ENCODE data around the gene PLCB1.

The PLCB1 gene

DNA sequence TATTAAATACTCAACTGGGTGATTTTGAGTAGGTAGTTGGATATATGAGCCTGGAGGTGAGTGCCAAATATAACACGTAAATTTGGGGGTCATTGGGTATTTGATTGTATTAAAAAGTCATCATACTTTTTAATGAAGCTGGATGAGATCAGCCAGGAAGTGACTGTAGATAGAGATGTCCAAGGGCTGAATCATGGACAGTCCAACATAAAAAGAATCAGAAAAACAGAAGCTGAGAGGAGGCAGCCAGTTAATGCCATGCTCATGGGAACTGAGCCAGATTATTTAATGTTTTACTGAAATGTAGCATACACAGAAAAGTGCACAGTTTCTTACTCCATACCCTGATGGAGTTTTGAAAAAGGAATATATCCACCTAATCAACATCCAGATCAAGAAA is 501.3 kb downstream of the PLCB1 start:
- H3K9me3 ChIP-seq (ENCODE audit: low read length): no peaks in the 10 kb centered on the region
- TF ChIP-seq EZH2 (IDR thresholded peaks at IDR 0.05; ENCODE audit: borderline replicate concordance, low read length): no peak
- TF ChIP-seq, protein P1, sequence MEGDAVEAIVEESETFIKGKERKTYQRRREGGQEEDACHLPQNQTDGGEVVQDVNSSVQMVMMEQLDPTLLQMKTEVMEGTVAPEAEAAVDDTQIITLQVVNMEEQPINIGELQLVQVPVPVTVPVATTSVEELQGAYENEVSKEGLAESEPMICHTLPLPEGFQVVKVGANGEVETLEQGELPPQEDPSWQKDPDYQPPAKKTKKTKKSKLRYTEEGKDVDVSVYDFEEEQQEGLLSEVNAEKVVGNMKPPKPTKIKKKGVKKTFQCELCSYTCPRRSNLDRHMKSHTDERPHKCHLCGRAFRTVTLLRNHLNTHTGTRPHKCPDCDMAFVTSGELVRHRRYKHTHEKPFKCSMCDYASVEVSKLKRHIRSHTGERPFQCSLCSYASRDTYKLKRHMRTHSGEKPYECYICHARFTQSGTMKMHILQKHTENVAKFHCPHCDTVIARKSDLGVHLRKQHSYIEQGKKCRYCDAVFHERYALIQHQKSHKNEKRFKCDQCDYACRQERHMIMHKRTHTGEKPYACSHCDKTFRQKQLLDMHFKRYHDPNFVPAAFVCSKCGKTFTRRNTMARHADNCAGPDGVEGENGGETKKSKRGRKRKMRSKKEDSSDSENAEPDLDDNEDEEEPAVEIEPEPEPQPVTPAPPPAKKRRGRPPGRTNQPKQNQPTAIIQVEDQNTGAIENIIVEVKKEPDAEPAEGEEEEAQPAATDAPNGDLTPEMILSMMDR (IDR thresholded peaks at IDR 0.05; ENCODE audit: low read length): no peak
- no peak overlapping the region for H2AFZ ChIP-seq (ENCODE audit: low read length)
- no peaks in the 10 kb centered on the region for H3F3A ChIP-seq (ENCODE audit: insufficient read depth, low read length)
- H3K79me2 ChIP-seq (ENCODE audit: insufficient read depth, low read length): no peaks in the 10 kb centered on the region
- H3K27ac ChIP-seq (ENCODE audit: low read depth, low read length, poor library complexity, severe bottlenecking): no peak overlapping the region
- H4K20me1 ChIP-seq (ENCODE audit: insufficient read depth, low read length): no peaks in the 10 kb centered on the region
- no peak overlapping the region for H3K4me2 ChIP-seq (ENCODE audit: low read length)
- no peaks in the 10 kb centered on the region; the same call in 1 of the 2 replicates for H3K36me3 ChIP-seq (ENCODE audit: insufficient read depth, low read length)
- no peaks in the 10 kb centered on the region for H3K27me3 ChIP-seq (ENCODE audit: insufficient read depth, low read length)
- H3K9ac ChIP-seq (ENCODE audit: low read length): no peak overlapping the region
- H3K4me3 ChIP-seq (ENCODE audit: low read depth, low read length, poor library complexity, severe bottlenecking): no peak overlapping the region
- no peaks in the 10 kb centered on the region for H3K9me2 ChIP-seq (ENCODE audit: low read depth, low read length)
- no peaks in the 10 kb centered on the region for H3K4me1 ChIP-seq (ENCODE audit: insufficient read depth, low read length, severe bottlenecking)

DNA sequence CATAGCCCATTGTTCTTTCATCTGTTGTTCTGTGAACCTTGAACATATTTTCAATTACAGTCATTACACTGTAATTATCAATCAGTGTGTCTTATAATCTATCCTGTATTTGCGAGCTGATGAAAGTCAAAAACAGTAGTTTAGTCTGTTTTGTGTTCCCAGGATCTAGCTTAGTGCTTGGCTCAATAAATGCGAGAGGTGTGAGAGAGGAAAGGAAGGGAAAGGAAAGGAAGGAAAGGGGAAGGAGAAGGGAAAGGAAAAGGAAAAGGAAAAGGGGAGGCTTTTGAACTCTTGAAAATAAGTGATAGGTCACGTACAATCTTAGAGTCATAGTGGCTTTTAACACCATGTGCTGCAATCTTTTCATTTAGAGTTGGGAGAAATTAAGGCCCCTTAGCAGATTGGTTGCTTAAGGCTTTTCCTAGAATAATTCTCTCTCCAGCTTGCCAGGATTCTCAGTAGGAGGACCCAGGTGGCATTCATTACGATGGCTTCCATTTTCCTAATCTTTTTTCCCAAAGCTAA is 503.0 kb downstream of the PLCB1 start:
- H3F3A ChIP-seq (ENCODE audit: insufficient read depth, low read length): no peaks in the 10 kb centered on the region
- no peak overlapping the region for H2AFZ ChIP-seq (ENCODE audit: low read length)
- TF ChIP-seq, protein P1 (IDR thresholded peaks at IDR 0.05; ENCODE audit: low read length): no peak
- no peak overlapping the region for H3K9ac ChIP-seq (ENCODE audit: low read length)
- no peaks in the 10 kb centered on the region for H3K9me2 ChIP-seq (ENCODE audit: low read depth, low read length)
- no peaks in the 10 kb centered on the region for H3K4me1 ChIP-seq (ENCODE audit: insufficient read depth, low read length, severe bottlenecking)
- no peak overlapping the region for H3K4me3 ChIP-seq (ENCODE audit: low read depth, low read length, poor library complexity, severe bottlenecking)
- H3K9me3 ChIP-seq (ENCODE audit: low read length): no peaks in the 10 kb centered on the region
- no peak overlapping the region for H3K4me2 ChIP-seq (ENCODE audit: low read length)
- H3K27me3 ChIP-seq (ENCODE audit: insufficient read depth, low read length): no peaks in the 10 kb centered on the region
- H4K20me1 ChIP-seq (ENCODE audit: insufficient read depth, low read length): no peaks in the 10 kb centered on the region
- H3K27ac ChIP-seq (ENCODE audit: low read depth, low read length, poor library complexity, severe bottlenecking): no peak overlapping the region
- H3K79me2 ChIP-seq (ENCODE audit: insufficient read depth, low read length): no peaks in the 10 kb centered on the region
- no peaks in the 10 kb centered on the region; the same call in 1 of the 2 replicates for H3K36me3 ChIP-seq (ENCODE audit: insufficient read depth, low read length)

DNA sequence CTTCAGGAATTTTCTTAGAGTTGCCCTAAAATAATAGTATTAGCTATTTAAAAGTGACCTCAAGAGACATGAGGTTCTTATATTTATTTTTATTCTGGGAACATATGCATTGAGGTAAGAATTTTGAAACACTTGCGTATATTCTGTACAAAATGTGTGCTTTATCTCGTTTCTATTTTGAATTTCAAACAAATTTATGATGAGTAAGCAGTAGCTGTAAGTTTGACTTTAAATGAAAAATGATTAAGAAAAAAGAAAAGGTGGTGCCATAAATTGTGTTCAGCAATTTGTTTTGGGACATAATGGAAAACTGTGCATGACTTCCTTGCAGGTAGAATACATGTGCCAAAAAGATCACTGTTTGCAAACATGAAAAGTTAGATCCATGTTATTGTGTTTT is 503.8 kb downstream of the PLCB1 start:
- Histone ChIP-seq H3K27ac (ENCODE audit: low read depth, low read length, poor library complexity, severe bottlenecking) (no peak overlapping the region), H3K4me1 (ENCODE audit: insufficient read depth, low read length, severe bottlenecking) (no peaks in the 10 kb centered on the region), H3K36me3 (ENCODE audit: insufficient read depth, low read length) (no peaks in the 10 kb centered on the region; the same call in 1 of the 2 replicates), H2AFZ (ENCODE audit: low read length) (no peak overlapping the region), H3K9me2 (ENCODE audit: low read depth, low read length) (no peaks in the 10 kb centered on the region), H3F3A (ENCODE audit: insufficient read depth, low read length) (no peaks in the 10 kb centered on the region), H3K27me3 (ENCODE audit: insufficient read depth, low read length) (no peaks in the 10 kb centered on the region), H3K4me2 (ENCODE audit: low read length) (no peak overlapping the region), H3K79me2 (ENCODE audit: insufficient read depth, low read length) (no peaks in the 10 kb centered on the region), H3K9ac (ENCODE audit: low read length) (no peak overlapping the region), H3K4me3 (ENCODE audit: low read depth, low read length, poor library complexity, severe bottlenecking) (no peak overlapping the region), H4K20me1 (ENCODE audit: insufficient read depth, low read length) (no peaks in the 10 kb centered on the region), H3K9me3 (ENCODE audit: low read length) (no peaks in the 10 kb centered on the region)
- TF ChIP-seq, protein P1 (IDR thresholded peaks at IDR 0.05; ENCODE audit: low read length): no peak
- no peak for TF ChIP-seq EZH2 (IDR thresholded peaks at IDR 0.05; ENCODE audit: borderline replicate concordance, low read length)
